ENCODE results near the gene SPAM1. TPM values are rescaled to one million over a fixed set of nuclear protein-coding genes. Genes with fewer than 3 reads are reported as not detected.
"Not testable (repeated sequence)": the region's sequence is repeated elsewhere in the genome, so short reads cannot be mapped to it uniquely, and the experiment has no call there.

SPAM1 gene
- not detected in 2 replicates for total RNA-seq

DNA sequence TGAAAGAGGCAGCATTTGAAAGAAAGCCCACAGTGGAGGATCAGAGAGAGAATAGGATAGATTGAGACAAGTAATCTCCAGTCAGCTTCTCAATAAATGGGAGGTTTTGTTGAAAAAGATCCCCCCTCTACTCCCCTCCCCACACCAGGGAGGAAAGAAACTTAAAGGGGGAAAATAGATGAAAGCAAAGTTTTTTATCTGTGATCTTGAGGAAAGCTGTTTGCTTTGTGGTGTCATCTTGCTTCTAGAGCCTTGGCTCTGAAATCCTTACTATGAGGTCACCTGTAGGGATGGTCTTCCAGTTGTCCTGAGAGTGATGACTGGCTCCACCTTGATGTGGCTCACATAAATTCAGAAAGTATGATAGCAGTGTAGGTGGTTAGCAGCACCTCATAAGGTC lies at the start of gene SPAM1:
Gene SPAM1, plus strand, starts transcription at position 301 of the 400 bp plus-strand sequence. CDS start 28,330 bp downstream, outside the sequence.
- no peak for DNase-seq

- peak; percentile 52 for DNase-seq
These were observed 48.3 kb upstream of the SPAM1 start for GRCh38 chr7:123876557-123877256.

GRCh38 chr7:123879628-123880027 lies 45.4 kb upstream of the SPAM1 start:
- DNase-seq = no peak

DNA sequence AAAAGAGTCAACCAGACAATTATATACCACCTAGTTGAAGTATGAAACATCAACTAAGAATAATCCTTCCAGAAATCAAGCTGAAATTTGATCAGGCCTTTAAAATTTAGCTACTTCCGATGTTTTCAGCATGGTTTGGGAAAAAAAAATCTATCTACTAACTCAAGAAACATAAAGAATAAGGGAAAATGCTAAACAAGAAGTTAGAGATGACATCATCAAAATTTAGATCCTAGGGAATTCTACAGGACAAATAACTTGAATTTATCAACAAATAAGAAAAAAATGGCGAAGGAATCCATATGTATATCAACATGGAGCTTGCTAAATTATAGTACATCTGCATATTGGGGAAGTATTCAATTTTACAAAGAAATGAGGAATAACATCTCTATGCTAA lies 43.7 kb upstream of the SPAM1 start:
- DNase-seq = no peak

GRCh38 chr7:123883154-123883553 lies 41.9 kb upstream of the SPAM1 start:
- DNase-seq = no peak

- no peak for DNase-seq
These were observed 36.8 kb upstream of the SPAM1 start for GRCh38 chr7:123888192-123888591.

DNA sequence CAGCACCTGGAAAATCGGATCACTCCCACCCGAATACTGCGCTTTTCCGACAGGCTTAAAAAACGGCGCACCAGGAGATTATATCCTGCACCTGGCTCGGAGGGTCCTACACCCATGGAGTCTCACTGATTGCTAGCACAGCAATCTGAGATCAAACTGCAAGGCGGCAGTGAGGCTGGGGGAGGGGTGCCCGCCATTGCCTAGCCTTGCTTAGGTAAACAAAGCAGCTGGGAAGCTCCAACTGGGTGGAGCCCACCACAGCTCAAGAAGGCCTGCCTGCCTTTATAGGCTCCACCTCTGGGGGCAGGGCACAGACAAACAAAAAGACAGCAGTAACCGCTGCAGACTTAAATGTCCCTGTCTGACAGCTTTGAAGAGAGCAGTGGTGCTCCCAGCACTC lies 30.3 kb upstream of the SPAM1 start:
- not testable (repeated sequence) for DNase-seq

- no peak for DNase-seq
These were observed 23.9 kb upstream of the SPAM1 start for GRCh38 chr7:123901101-123901500.

GRCh38 chr7:123905714-123906113 lies 19.3 kb upstream of the SPAM1 start:
- DNase-seq = no peak

DNA sequence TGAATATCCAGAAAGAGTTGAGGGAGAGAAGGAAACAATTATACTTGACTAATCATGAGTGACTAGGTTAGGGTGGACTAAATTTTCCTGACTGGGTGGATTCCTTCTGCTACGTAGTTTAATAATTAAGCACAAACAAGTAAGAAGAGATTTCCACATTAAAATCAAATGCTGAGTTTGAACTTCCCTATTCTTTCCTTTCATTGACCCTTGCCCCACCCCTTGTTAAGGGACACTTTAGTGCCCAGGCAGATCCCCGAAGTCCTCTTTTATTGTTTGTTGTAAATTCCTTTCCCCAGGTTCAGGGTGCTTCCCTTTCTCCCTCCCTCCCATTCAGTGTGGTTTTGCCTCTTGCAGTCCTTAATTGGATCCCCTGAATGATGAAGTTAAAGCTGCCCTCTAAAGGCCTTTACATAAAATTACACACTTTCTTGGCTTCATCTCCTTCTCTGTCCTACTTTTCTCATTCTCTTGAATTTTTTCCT lies 8.8 kb upstream of the SPAM1 start:
- DNase-seq = peak; percentile 39

DNA sequence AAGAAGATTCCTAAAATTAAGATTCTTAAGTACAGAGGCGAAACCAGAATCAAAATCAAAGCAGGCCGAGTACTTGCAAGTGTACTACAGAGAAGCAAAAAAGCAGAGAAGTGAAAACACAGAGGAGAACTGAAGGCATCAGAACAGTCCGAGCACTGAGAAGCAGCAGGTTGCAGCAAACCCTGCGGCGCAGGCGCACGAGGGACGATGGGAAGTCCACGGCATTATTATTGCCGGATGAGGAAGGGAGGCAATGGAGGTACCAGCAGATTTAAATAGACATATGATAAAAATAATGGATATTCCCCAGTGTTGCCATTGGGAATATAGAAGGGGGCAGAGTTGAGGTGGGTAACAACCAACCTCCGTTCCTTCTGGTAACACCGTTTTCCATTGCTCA lies 7.2 kb upstream of the SPAM1 start:
- no peak for DNase-seq

DNA sequence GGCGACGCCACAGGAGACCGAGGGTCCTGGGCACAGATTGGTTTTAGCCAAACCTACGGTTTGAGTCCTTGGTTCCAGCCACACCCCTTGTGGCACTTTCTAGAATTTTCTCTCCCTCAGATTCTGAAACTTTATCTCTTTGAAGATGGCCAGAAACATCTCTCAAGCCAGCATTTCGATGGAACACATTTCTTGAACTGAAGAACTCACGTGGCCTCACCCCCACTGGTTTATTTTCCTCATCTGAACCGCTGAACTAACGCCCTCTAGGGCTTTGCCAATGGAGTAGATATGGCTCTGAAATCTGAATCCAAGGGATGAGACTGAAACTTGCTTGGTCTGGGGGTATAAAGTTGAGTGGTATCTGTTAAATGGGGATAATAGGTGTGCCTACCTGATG lies 6.7 kb upstream of the SPAM1 start:
- no peak for DNase-seq

- no peak for DNase-seq
These were observed 1.4 kb upstream of the SPAM1 start for GRCh38 chr7:123923599-123923998.

DNA sequence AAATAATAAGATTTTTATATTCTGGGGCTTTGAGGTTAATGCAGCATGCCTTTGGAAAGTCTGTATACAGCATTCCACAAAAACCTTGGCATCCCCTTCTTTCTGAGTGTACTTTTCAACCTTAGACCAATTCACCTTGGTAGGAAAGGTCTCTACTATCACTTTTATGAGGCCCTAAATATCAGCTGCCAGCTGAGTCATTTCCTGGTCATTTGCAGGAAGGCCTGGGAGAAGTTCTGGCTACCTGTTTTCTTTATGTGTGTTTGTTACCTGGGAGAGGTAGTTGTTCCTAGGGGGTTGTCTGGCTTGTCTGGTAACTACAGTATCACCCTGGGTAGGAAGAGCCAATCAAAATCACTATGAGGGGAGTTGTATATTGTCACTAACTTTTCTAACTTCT lies 4.1 kb downstream of the SPAM1 start:
- DNase-seq = no peak

DNA sequence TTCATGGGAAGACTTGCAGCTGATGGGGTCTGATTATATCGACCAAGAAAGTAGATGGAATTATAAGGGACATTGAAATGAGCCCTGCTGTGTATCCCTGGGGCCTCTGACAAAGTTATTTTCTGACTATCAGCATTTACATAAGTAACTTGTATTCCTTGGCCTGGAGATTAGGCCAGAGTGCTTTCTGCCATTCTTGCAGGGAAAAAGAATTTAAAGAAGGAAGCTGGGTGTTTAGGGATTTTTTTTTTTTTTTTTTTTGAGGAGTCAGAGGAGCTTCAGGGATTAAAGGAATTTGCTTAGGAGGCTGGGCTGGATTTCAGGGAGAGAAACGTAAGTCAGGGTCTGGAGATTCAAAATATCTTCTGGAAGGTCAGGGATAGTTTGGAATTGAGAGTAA lies 4.6 kb downstream of the SPAM1 start:
- no peak for DNase-seq

DNA sequence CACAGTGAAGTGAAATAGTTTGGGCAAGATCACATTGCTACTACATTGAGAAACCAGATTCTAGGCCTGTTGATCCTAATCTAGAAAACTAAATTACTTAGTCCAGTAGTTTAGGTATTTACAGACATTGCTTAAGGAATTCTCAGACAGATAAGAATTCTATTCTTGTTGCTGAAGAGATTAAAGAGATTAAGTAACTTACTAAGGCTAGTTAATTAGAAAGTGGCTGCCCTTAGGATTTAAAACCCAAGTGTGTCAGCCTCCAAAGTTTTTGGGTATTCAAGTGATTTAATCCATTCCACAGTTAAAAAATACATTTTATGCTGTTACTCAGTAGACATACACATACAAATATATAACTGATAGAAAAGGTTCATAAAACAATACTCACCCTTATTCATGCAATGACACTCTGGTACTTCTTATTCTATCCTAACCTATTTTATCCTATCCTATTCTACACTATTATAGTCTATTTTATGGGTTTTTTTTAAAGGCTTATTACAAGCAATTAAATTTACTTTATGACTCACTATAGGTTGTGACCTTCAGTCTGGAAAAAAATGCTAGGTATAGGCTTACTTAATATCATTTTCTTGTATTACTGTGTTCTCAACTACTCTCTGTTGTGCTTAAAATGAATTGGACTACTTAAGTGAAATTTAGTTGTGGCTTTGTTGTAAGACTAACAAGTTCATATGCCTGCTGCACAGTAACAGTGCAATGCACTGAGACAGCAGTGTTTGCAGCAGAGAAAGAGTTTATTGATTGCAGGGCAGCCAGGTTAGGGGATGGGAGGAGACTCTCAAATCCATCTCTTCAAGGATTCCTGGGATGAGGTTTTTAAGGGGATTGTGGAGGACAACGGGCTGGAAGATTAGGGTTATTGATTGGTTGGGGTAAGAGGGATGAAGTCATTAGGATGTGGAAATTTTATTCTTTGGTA lies 10.7 kb downstream of the SPAM1 start:
- DNase-seq = no peak

- DNase-seq = no peak
These were observed 11.3 kb downstream of the SPAM1 start for GRCh38 chr7:123936388-123936787.

DNA sequence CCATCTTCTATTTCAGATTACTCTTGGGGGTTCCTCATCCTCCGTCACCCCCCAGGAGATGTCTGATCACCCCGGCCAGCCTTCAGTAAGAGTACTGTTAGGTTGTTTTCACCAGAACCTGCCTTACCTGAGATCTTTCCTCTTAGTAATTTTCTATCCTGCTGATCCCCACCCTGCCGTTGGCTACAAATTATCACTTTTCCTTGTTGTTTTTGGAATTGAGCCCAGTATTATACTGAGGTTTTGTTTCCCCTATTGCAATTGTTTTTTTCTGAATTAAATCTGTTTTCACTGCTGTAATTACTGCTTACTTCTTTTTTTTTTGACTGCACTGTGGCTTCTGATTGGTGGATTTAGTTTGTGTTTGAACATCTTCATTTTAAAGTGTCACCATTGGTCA lies 14.7 kb downstream of the SPAM1 start:
- no peak for DNase-seq

DNA sequence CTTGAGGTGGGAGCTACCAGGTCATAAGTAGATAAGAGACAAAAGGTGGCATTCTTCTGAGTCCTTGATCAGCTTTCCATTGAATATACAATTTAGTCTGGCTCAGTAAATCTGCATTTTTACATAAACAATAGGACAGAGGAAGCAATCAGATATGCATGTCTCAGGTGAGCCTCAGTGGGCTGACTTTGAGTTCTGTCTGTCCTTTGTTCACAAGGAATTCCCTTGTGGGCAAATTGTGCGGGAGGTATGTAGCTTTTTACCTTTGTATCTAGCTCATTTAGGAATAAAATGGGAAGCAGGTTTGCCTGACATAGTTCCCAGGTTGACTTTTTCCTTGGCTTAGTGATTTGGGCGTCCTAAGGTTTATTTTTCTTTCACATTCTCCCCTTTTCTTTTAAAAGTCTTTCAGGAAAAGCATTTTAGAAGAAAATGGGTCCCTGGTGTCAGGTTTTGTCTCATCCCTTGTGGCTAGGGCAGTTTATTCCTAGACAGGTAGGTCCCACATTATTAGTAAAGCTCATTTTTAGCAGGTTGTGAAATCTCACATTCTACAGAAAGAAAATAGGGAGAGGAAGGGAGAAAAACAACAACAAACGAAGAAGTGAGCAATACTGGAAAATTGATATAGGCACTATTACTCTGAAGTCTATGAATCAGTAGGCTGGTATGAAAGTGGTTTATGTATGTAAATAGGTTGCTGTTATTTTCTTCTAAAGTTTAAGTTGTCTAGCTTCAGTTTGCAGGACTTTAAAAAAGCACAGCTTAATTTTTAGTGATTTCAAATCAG lies 16.5 kb downstream of the SPAM1 start:
- DNase-seq = no peak

- DNase-seq = no peak
These were observed 19.4 kb downstream of the SPAM1 start for GRCh38 chr7:123944395-123944794.

GRCh38 chr7:123945938-123946337 lies 20.9 kb downstream of the SPAM1 start:
- no peak for DNase-seq

DNA sequence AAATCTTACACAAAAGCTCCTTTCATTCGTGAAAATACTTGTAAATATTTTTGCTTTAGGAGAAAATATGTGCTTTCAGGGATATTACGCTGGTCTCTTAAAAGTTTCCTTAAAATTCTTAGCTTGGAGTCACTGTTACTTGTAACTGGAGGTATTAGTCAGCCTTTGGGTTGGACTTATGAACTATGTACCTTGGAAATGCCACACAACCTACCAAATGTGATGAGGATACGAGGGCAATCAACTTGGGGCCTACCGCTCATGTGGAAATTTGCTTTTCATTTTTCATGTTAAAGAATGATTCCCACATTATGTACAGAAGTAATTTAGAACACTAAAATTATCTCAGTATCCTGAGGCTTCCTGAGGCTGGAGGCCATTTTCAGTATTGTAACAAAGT lies 23.1 kb downstream of the SPAM1 start:
- no peak for DNase-seq

- DNase-seq = no peak
These were observed 33.2 kb downstream of the SPAM1 start for GRCh38 chr7:123958186-123958703.
